ENCODE results near the gene CKLF.

DNA sequence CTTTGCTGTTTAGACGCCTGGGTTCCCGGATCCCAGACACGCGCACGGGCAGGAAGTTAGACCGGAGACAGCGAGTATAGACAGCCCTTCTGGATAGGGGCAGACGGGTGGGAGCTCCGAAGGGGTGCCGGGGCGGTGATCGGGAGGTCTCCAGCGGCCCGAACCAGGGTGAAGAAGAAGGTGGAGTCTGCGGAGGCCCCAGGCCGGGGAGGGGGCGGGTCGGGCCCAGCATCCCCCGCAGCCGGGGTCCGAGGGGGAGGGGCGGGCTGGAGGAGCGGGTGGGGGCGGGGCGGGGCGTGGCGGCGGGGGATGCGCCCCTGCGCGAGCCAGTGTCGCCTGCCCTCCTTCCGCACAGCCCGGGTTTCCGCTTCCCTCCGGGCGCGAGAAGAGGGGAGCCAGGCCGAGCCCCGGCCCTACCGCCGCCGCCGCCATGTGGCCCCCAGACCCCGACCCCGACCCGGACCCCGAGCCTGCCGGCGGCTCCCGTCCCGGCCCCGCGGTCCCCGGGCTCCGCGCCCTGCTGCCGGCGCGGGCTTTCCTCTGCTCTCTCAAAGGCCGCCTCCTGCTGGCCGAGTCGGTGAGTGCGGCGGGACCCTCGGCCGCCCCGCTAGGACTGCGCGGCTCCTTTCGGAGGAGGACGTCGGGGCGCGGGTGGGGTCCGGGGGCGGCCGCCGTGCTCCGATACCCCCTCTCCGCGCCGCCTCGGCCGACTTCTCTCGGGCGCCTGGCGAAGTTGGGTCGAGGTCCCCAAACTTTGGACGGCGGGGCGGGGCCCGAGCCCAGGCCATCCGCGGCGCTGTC is 52.2 kb downstream of the CKLF start, which contains the start of gene CMTM3:
- TF ChIP-seq TAF1 (IDR thresholded peaks at IDR 0.05; ENCODE audit: borderline replicate concordance, insufficient read depth, low read length) (no peak), SIN3A (IDR thresholded peaks at IDR 0.05; ENCODE audit: borderline replicate concordance, insufficient read depth, low read length) (no peak)
